Endothelial cell of umbilical vein (primary cell): Measurements from ENCODE around the gene TREH. TPM values are rescaled to one million over a fixed set of nuclear protein-coding genes. Genes with fewer than 3 reads are reported as not detected.

ENCODE experiments used
- BruUV-seq: library from RNA; stranded (reverse); fragments of 400-500 nt; replicated peaks from 2 replicates; lab custom pipeline; 2021; lab: Mats Ljungman, UMichigan
- CTCF ChIA-PET: fragments of 300-600, 350-600 bp; sonication (Branson Sonifier 250); formaldehyde crosslinking; loops from one replicate; lab custom pipeline; 2021; ENCODE audit warnings: antibody characterized with exemption, inconsistent platforms; lab: Charles Lee
- POLR2A ChIA-PET: fragments of 300-600, 350-600 bp; sonication (Branson Sonifier 250); formaldehyde crosslinking; loops from one replicate; lab custom pipeline; 2021; ENCODE audit warnings: antibody characterized with exemption, inconsistent platforms; lab: Charles Lee
- DNase-seq: peaks from one replicate; pipeline ENCODE4 v3.0.0-alpha.2; 2011; ENCODE audit warnings: low read depth, low spot score
- FAIRE-seq: peaks from 2 replicates; lab custom pipeline; 2011; peaks lifted over from hg19 to GRCh38; lab: Jason Lieb, UNC
- H2AFZ ChIP-seq: 2 replicates; pipeline ENCODE4 v1.6.0; 2012; ENCODE audit warnings: low read depth, low read length, control low read depth, inconsistent platforms
- H3K27ac ChIP-seq: 2 replicates; pipeline ENCODE4 v1.5.1; 2011; ENCODE audit warnings: low read depth, mild to moderate bottlenecking, control low read depth, low read length, moderate library complexity; ENCODE audit not compliant: insufficient read depth
- H3K27me3 ChIP-seq, 2 experiments: 2 replicates each; pipeline versions ENCODE4 v1.6.0 to v1.6.1; 2011; ENCODE audit warnings: low read length in 2 of 2, mixed read lengths in 1 of 2; ENCODE audit not compliant: control insufficient read depth in 2 of 2, insufficient read depth in 2 of 2
- H3K36me3 ChIP-seq, 2 experiments: 2 replicates in 1 of 2; 3 replicates in 1 of 2; pipeline ENCODE4 v1.5.1; 2011; ENCODE audit warnings: low read length in 2 of 2, mild to moderate bottlenecking in 1 of 2, moderate library complexity in 1 of 2; ENCODE audit not compliant: control insufficient read depth in 2 of 2, insufficient read depth in 2 of 2; ENCODE audit errors: extremely low read depth in 1 of 2
- H3K4me1 ChIP-seq: 3 replicates; pipeline ENCODE4 v1.5.1; 2011; ENCODE audit warnings: mild to moderate bottlenecking, low read length; ENCODE audit not compliant: control insufficient read depth, insufficient read depth; ENCODE audit errors: extremely low read depth
- H3K4me2 ChIP-seq: 2 replicates; pipeline ENCODE4 v1.6.1; 2011; ENCODE audit warnings: low read length, control low read depth, mixed read lengths; ENCODE audit not compliant: insufficient read depth
- H3K4me3 ChIP-seq, 3 experiments: fragments of 200-600 bp in 1 of 3; sonication (generic), shearing (Covaris generic) in 1 of 3; replicated peaks in 1 of 3; 2 replicates each; pipeline ENCODE4 v1.5.1; 2011 to 2016; ENCODE audit warnings: control low read depth in 3 of 3, low read length in 3 of 3, mild to moderate bottlenecking in 2 of 3, inconsistent platforms in 1 of 3, low read depth in 1 of 3, moderate library complexity in 1 of 3; ENCODE audit not compliant: insufficient read depth in 1 of 3
- H3K79me2 ChIP-seq: 2 replicates; pipeline ENCODE4 v1.6.0; 2012; ENCODE audit warnings: low read length, inconsistent platforms; ENCODE audit not compliant: control insufficient read depth, insufficient read depth
- H3K9ac ChIP-seq: replicated peaks from 2 replicates; pipeline ENCODE3; 2011; ENCODE audit warnings: low read length, control low read depth; ENCODE audit not compliant: insufficient read depth; ENCODE audit errors: extremely low read depth
- H3K9me1 ChIP-seq: replicated peaks from 3 replicates; pipeline ENCODE4 v1.6.0; 2011; ENCODE audit warnings: mild to moderate bottlenecking, low read length; ENCODE audit not compliant: control insufficient read depth, insufficient read depth; ENCODE audit errors: extremely low read depth
- H3K9me3 ChIP-seq: replicated peaks from 2 replicates; pipeline ENCODE4 v1.5.1; 2012; ENCODE audit warnings: low read length, inconsistent platforms; ENCODE audit not compliant: control insufficient read depth, insufficient read depth
- H4K20me1 ChIP-seq: replicated peaks from 2 replicates; pipeline ENCODE3; 2011; ENCODE audit warnings: mild to moderate bottlenecking, low read length; ENCODE audit not compliant: control insufficient read depth, insufficient read depth; ENCODE audit errors: extremely low read depth
- CTCF ChIP-seq, 2 donors: IDR thresholded peaks; 1 replicate in 1 of 2; 2 replicates in 1 of 2; pipeline ENCODE4 v1.5.1; 2011; ENCODE audit warnings: low read length in 2 of 2, mild to moderate bottlenecking in 2 of 2, moderate library complexity in 2 of 2, control low read depth in 1 of 2, inconsistent platforms in 1 of 2, low read depth in 1 of 2; ENCODE audit not compliant: insufficient read depth in 1 of 2; ENCODE audit errors: extremely low read depth in 1 of 2
- EZH2 ChIP-seq: IDR thresholded peaks from 2 replicates; pipeline ENCODE4 v1.6.1; 2012; ENCODE audit warnings: borderline replicate concordance, low read depth, mild to moderate bottlenecking, moderate library complexity, low read length, inconsistent platforms; ENCODE audit not compliant: severe bottlenecking
- FOS ChIP-seq: IDR thresholded peaks from 2 replicates; pipeline ENCODE4 v1.6.1; 2011; ENCODE audit warnings: mild to moderate bottlenecking, low read length, moderate library complexity, borderline replicate concordance; ENCODE audit not compliant: insufficient read depth
- GATA2 ChIP-seq: IDR thresholded peaks from 2 replicates; pipeline ENCODE4 v1.7.0; 2011; ENCODE audit warnings: low read depth, mild to moderate bottlenecking, moderate library complexity, mixed read lengths, low read length; ENCODE audit not compliant: insufficient read length, insufficient read depth
- JUN ChIP-seq: IDR thresholded peaks from 2 replicates; pipeline ENCODE4 v1.6.1; 2011; ENCODE audit warnings: borderline replicate concordance, low read depth; ENCODE audit not compliant: insufficient read length, insufficient read depth
- MYC ChIP-seq: IDR thresholded peaks from one replicate; pipeline ENCODE4 v1.6.1; 2011; ENCODE audit warnings: mild to moderate bottlenecking, low read depth, low read length
- dilution Hi-C: fragments of 300-500 bp; cut with MboI; formaldehyde crosslinking; loops from one replicate; pipeline ENCODE4 v1.15.0; 2019; ENCODE audit warnings: low sequenced_read_pairs; ENCODE audit not compliant: extremely low pct_ligation_motif_present
- intact Hi-C: fragments of 100-400 bp; cut with micrococcal nuclease; formaldehyde crosslinking; loops from one replicate; pipeline ENCODE4 v1.10.0; 2022
- polyA plus RNA-seq, 4 experiments: library from polyadenylated mRNA; depleted of rRNA in 3 of 4; stranded (reverse) in 3 of 4; unstranded in 1 of 4; fragments of >200 nt; gene quantifications; 2 replicates each; pipeline versions ENCODE4 v1.2.1 to v1.2.3, GENCODE V29; 2011 to 2012; ENCODE audit warnings: missing spikeins in 1 of 4
- total RNA-seq: library from RNA; stranded (reverse); gene quantifications from 2 replicates; pipeline ENCODE4 v1.2.3, GENCODE V29; 2021

TREH gene
- total and polyA plus RNA-seq, 2 donors (not counting 3 experiments of a cell fraction or from before 2014, with no cell fraction given), result not detected

GRCh38 chr11:118691926-118692830, 12.7 kb upstream of the TREH start:
- dilution Hi-C loops (no loop called here), intact Hi-C loops (loop anchor here (5.0 kb wide), 1 partner anchor 55 kb away; no protein-coding TSS in a partner anchor)
- ChIA-PET CTCF (interaction anchor here (2.9 to 3.8 kb wide), 2 partner anchors 97 to 265 kb away, joined by 9 to 45 read pairs; partner anchors contain the start of gene UPK2), POLR2A (no interaction called here)
- no peaks in the 10 kb centered on the region for H3K79me2 ChIP-seq
- H3K4me3 ChIP-seq, result no peak overlapping the region
- H3K9me3 ChIP-seq, result no peaks in the 10 kb centered on the region
- no peaks in the 10 kb centered on the region for H4K20me1 ChIP-seq
- H3K4me2 ChIP-seq, result no peak overlapping the region
- no peaks in the 10 kb centered on the region for H3K4me1 ChIP-seq
- H3K27ac ChIP-seq, result no peak overlapping the region
- FAIRE-seq (no peak), DNase-seq (no peak)
- BruUV-seq, result no TSS peak
- no peaks in the 10 kb centered on the region for H3K9me1 ChIP-seq
- no peaks in the 10 kb centered on the region for H3K36me3 ChIP-seq
- no peak overlapping the region for H3K9ac ChIP-seq
- TF ChIP-seq JUN (no peak), MYC (no peak), GATA2 (no peak), EZH2 (no peak), CTCF (IDR thresholded peaks at IDR 0.05; ENCODE audit: extremely low read depth in 1 of 2, insufficient read depth in 1 of 2, low read depth in 1 of 2, low read length in 2 of 2) (no peak), FOS (peak; percentile 36)
- H3K27me3 ChIP-seq, result no peaks in the 10 kb centered on the region
- peak overlapping the region; percentile 3 for H2AFZ ChIP-seq
